Fibroblast of pulmonary artery (primary cell): Measurements from ENCODE around the gene CAPN11.
"Not testable (repeated sequence)": the region's sequence is repeated elsewhere in the genome, so short reads cannot be mapped to it uniquely, and the experiment has no call there.

Experiments used
- DNase-seq: peaks from one replicate; pipeline ENCODE4 v3.0.0-alpha.2; 2010; ENCODE audit warnings: low read depth
- H3K4me3 ChIP-seq: replicated peaks from 2 replicates; pipeline ENCODE4 v1.5.1; 2011; ENCODE audit warnings: low read depth, mild to moderate bottlenecking, control low read depth, low read length, moderate library complexity
- CTCF ChIP-seq: IDR thresholded peaks from 2 replicates; pipeline ENCODE4 v1.5.1; 2011; ENCODE audit warnings: mild to moderate bottlenecking, control low read depth, low read length, inconsistent platforms; ENCODE audit errors: missing control alignments

CAPN11 gene

GRCh38 chr6:44227148-44227793 lies 68.7 kb downstream of the CAPN11 start:
- no peak overlapping the region for H3K4me3 ChIP-seq
- TF ChIP-seq CTCF, result no peak
- no peak for DNase-seq

- no peak for DNase-seq
- no peak for TF ChIP-seq CTCF
- no peak overlapping the region for H3K4me3 ChIP-seq
Measured at GRCh38 chr6:44228031-44228430, 69.4 kb downstream of the CAPN11 start.

GRCh38 chr6:44228433-44228832 lies 69.8 kb downstream of the CAPN11 start:
- TF ChIP-seq CTCF, result no peak
- H3K4me3 ChIP-seq, result no peak overlapping the region
- no peak for DNase-seq

- no peak for TF ChIP-seq CTCF
- no peak for DNase-seq
- H3K4me3 ChIP-seq, result no peak overlapping the region
Measured at GRCh38 chr6:44228836-44229235, 70.2 kb downstream of the CAPN11 start.

GRCh38 chr6:44229376-44230033 lies 70.9 kb downstream of the CAPN11 start:
- no peak for DNase-seq
- TF ChIP-seq CTCF, result no peak
- no peak overlapping the region for H3K4me3 ChIP-seq

- TF ChIP-seq CTCF, result no peak
- H3K4me3 ChIP-seq, result no peak overlapping the region
- no peak for DNase-seq
Measured at GRCh38 chr6:44230034-44230675, 71.5 kb downstream of the CAPN11 start.

GRCh38 chr6:44231426-44231825 lies 72.8 kb downstream of the CAPN11 start:
- not testable (repeated sequence) for H3K4me3 ChIP-seq, DNase-seq
